ENCODE data around the gene RFX1. TPM values are rescaled to one million over a fixed set of nuclear protein-coding genes. Genes with fewer than 3 reads are reported as not detected.

RFX1 gene
- total and polyA plus RNA-seq, 7 donors = 1.6 to 7.9 (median 2.1) TPM

DNA sequence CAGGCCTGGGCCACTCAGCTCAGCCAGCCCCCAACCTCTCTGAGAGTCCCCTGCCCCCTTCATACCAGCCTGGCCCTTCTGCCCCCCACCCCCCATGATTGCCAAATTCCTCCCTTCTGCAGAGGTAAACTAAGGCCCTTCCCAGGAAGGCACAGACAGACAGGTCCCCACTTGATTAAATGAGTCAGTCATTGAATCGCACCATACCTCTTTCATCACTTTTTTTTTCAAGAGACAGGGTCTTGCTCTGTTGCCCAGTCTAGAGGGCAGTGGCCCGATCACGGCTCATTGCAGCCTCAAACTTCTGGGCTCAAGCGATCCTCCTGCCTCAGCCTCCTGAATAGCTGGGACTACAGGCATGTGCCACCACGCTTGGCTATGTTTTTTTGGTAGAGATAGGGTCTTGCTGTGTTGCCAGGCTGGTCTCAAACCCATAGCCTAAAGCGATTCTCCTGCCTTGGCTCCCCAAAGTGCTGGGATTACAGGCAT lies 73.9 kb downstream of the RFX1 start:
- DNase-seq = no peak

DNA sequence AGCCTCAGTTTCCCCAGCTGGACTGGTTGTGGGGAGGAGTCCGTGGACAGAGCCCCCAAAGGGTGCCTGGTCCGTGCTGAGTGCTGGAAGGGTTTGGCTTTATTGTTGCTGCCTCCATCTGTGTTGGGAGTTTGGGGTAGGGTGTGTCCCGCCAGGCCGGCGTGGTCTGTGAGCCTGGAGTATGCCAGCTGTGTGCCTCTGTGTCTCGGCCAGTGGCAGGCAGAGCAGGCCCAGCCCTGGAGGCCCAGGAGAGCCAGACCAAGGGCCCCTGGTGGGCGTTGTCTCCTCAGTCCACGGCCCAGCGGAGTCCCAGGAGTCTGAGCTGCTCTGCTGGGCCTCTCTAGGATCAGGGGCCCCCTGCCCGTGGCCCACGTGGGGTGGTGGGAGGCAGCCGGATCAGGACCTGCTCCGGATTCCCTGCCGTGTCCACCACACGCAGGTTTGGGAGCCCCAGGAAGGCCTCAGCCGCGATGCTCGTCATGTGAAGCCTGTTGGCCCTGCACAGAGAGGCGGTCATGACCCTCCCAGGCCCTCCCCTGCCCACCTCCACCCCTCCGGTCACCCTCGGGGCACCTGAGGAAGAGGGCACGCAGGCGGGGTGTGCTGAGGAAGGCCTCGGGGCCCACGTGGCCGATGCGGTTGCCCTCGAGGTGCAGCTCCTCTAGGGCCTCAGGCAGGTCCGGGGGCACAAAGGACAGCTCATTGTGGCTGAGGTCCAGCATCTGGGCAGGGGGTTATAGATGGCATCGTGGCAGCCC lies 74.5 kb downstream of the RFX1 start:
- TF ChIP-seq POLR2A (IDR thresholded peaks at IDR 0.05) = no peak
- no peak for TF ChIP-seq POLR2AphosphoS5 (IDR thresholded peaks at IDR 0.05)
- TF ChIP-seq EP300 (IDR thresholded peaks at IDR 0.05) = no peak
- TF ChIP-seq, protein P1, sequence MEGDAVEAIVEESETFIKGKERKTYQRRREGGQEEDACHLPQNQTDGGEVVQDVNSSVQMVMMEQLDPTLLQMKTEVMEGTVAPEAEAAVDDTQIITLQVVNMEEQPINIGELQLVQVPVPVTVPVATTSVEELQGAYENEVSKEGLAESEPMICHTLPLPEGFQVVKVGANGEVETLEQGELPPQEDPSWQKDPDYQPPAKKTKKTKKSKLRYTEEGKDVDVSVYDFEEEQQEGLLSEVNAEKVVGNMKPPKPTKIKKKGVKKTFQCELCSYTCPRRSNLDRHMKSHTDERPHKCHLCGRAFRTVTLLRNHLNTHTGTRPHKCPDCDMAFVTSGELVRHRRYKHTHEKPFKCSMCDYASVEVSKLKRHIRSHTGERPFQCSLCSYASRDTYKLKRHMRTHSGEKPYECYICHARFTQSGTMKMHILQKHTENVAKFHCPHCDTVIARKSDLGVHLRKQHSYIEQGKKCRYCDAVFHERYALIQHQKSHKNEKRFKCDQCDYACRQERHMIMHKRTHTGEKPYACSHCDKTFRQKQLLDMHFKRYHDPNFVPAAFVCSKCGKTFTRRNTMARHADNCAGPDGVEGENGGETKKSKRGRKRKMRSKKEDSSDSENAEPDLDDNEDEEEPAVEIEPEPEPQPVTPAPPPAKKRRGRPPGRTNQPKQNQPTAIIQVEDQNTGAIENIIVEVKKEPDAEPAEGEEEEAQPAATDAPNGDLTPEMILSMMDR (IDR thresholded peaks at IDR 0.05) = no peak
- no peak for DNase-seq
- Histone ChIP-seq H3K27me3 (peaks cover 0 to 35% (median 12%) of the 10 kb centered on the region in 3 donors), H3K4me1 (no peaks in the 10 kb centered on the region), H3K36me3 (peaks cover 5 to 27% (median 8%) of the 10 kb centered on the region in 4 donors), H3K27ac (no peak overlapping the region), H3K9me3 (no peaks in the 10 kb centered on the region), H3K4me3 (no peak overlapping the region)
- WGBS, 2 donors = 79 to 89% methylated on average over 30 of the region's 30 CpGs
- intact Hi-C loops (cut with DNase I) = loop anchor here (5.0 kb wide), 1 partner anchor 584 kb away; no protein-coding TSS in a partner anchor

More for the DNA sequence above, 73.9 kb downstream of the RFX1 start:
- Histone ChIP-seq H3K4me1 (no peaks in the 10 kb centered on the region), H3K9me3 (no peaks in the 10 kb centered on the region), H3K36me3 (peaks cover 0 to 21% (median 4%) of the 10 kb centered on the region in 4 donors), H3K27ac (no peak overlapping the region), H3K27me3 (peaks cover 0 to 35% (median 12%) of the 10 kb centered on the region in 3 donors), H3K4me3 (no peak overlapping the region)
- intact Hi-C loops (cut with DNase I) = loop anchor here (5.0 kb wide), 1 partner anchor 585 kb away; no protein-coding TSS in a partner anchor
- 92 to 93% methylated on average over 6 of the region's 6 CpGs for WGBS, 2 donors
- TF ChIP-seq POLR2A (IDR thresholded peaks at IDR 0.05) (no peak), EP300 (IDR thresholded peaks at IDR 0.05) (no peak), POLR2AphosphoS5 (IDR thresholded peaks at IDR 0.05) (no peak)
- TF ChIP-seq, protein P1 (IDR thresholded peaks at IDR 0.05) = no peak

DNA sequence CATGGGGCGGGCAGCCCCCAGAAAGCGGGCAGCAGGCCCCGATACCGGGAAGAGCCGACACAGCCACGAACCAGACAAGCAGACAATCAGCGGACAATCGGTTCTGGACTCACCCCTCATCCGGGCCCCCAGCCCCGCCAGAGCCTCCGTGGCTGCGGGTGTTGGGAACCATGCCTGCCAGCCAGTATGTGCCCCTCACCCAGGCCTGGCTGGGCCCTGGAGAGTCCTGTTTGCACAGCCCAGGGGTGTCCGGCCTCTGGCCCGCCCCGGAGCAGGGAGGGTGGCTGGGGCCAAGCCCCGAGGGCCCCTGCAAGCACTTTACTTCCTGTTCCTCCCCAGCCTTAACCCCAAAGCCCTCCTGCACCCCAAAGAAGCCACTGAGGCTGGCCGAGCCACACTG lies 75.7 kb downstream of the RFX1 start:
- Histone ChIP-seq H3K27me3 (peaks cover 0 to 25% (median 1%) of the 10 kb centered on the region in 3 donors), H3K4me1 (no peaks in the 10 kb centered on the region), H3K36me3 (peaks cover 9 to 34% (median 11%) of the 10 kb centered on the region in 4 donors), H3K27ac (no peak overlapping the region), H3K4me3 (no peak overlapping the region), H3K9me3 (no peaks in the 10 kb centered on the region)
- TF ChIP-seq POLR2AphosphoS5 (IDR thresholded peaks at IDR 0.05) = no peak
- no peak for TF ChIP-seq POLR2A (IDR thresholded peaks at IDR 0.05)
- no peak for TF ChIP-seq EP300 (IDR thresholded peaks at IDR 0.05)
- TF ChIP-seq, protein P1 (IDR thresholded peaks at IDR 0.05) = no peak
- 85 to 87% methylated on average over 17 of the region's 17 CpGs for WGBS, 2 donors
- intact Hi-C loops (cut with DNase I) = loop anchor here (5.0 kb wide), 1 partner anchor 583 kb away; no protein-coding TSS in a partner anchor
- no peak for DNase-seq

DNA sequence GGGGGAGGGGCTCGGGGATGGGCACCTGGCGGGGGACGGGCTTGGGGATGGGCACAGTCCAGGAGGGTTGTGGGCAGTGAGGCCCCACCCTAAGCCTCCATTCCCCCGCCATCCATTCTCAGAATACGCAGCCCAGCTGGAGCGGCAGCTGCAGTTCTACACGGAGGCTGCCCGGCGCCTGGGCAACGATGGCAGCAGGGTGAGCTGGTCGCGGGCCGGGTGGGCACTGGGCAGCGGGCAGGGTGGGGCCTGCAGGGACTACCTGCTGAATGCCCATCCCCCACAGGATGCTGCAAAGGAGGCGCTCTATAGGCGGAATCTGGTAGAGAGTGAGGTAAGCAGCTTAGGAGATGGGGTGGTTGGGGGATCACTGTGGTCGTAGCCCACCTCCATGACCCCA lies 76.2 kb downstream of the RFX1 start:
- intact Hi-C loops (cut with DNase I) = loop anchor here (5.0 kb wide), 1 partner anchor 583 kb away; no protein-coding TSS in a partner anchor
- Histone ChIP-seq H3K27me3 (peaks cover 0 to 20% (median 0%) of the 10 kb centered on the region in 3 donors), H3K27ac (no peak overlapping the region), H3K9me3 (no peaks in the 10 kb centered on the region), H3K4me1 (no peaks in the 10 kb centered on the region), H3K4me3 (no peak overlapping the region), H3K36me3 (peaks cover 9 to 39% (median 12%) of the 10 kb centered on the region in 4 donors)
- WGBS, 2 donors = 86 to 91% methylated on average over 17 of the region's 17 CpGs
- TF ChIP-seq POLR2A (IDR thresholded peaks at IDR 0.05) = no peak
- TF ChIP-seq, protein P1 (IDR thresholded peaks at IDR 0.05) = no peak
- no peak for TF ChIP-seq EP300 (IDR thresholded peaks at IDR 0.05)
- no peak for TF ChIP-seq POLR2AphosphoS5 (IDR thresholded peaks at IDR 0.05)
- no peak for DNase-seq
